Kidney (tissue), 14 donors: ENCODE results near the gene CLASP2. TPM values are rescaled to one million over a fixed set of nuclear protein-coding genes. Genes with fewer than 3 reads are reported as not detected.
"Not testable (repeated sequence)": the region's sequence is repeated elsewhere in the genome, so short reads cannot be mapped to it uniquely, and the experiment has no call there.

Experiments
- DNase-seq, 5 donors: peaks; one replicate each; pipeline ENCODE4 v3.0.0-alpha.2; 2013 to 2020
- FAIRE-seq: peaks from 2 replicates; lab custom pipeline; 2012; peaks lifted over from hg19 to GRCh38; lab: Jason Lieb, UNC
- H3K27ac ChIP-seq, 2 donors: one replicate each; pipeline ENCODE4 v1.7.0; 2013; ENCODE audit warnings: low read depth in 2 of 2, low read length in 2 of 2, inconsistent platforms in 1 of 2
- H3K27me3 ChIP-seq: one replicate; pipeline ENCODE4 v1.7.1; 2013; ENCODE audit warnings: low read length, inconsistent platforms; ENCODE audit not compliant: control insufficient read depth, insufficient read depth
- H3K36me3 ChIP-seq, 3 donors: one replicate each; pipeline versions ENCODE4 v1.7.0 to v1.7.1; 2013; ENCODE audit warnings: low read length in 3 of 3, control low read depth in 1 of 3, inconsistent platforms in 1 of 3; ENCODE audit not compliant: insufficient read depth in 3 of 3, control insufficient read depth in 2 of 3
- H3K4me1 ChIP-seq, 3 donors: one replicate each; pipeline versions ENCODE4 v1.7.0 to v1.7.1; 2013; ENCODE audit warnings: low read length in 3 of 3, inconsistent platforms in 1 of 3, low read depth in 1 of 3; ENCODE audit not compliant: control insufficient read depth in 2 of 3, insufficient read depth in 2 of 3
- H3K4me3 ChIP-seq, 3 donors: one replicate each; pipeline versions ENCODE4 v1.7.0 to v1.8.1; 2013; ENCODE audit warnings: low read length in 3 of 3, control low read depth in 1 of 3, inconsistent platforms in 1 of 3
- H3K9ac ChIP-seq, 3 donors: one replicate each; pipeline versions ENCODE4 v1.7.0 to v1.7.1; 2013; ENCODE audit warnings: low read length in 3 of 3, control low read depth in 1 of 3, inconsistent platforms in 1 of 3
- H3K9me3 ChIP-seq, 3 donors: one replicate each; pipeline versions ENCODE4 v1.7.0 to v1.7.1; 2013; ENCODE audit warnings: low read length in 3 of 3, control low read depth in 1 of 3, inconsistent platforms in 1 of 3; ENCODE audit not compliant: control insufficient read depth in 2 of 3, insufficient read depth in 1 of 3
- CTCF ChIP-seq: IDR thresholded peaks from 3 replicates; pipeline ENCODE4 v1.5.1; 2012; ENCODE audit warnings: mild to moderate bottlenecking, moderate library complexity, borderline replicate concordance; ENCODE audit not compliant: insufficient read depth; ENCODE audit errors: extremely low read depth
- intact Hi-C: fragments of 100-400 bp; cut with DNase I; formaldehyde crosslinking; loops from one replicate; pipeline ENCODE4 v1.11.1; 2022
- polyA plus RNA-seq: library from polyadenylated mRNA; stranded (reverse); fragments of 350-450 nt; fragmentation: Illumina TruSeq; extraction: RNeasy Lipid Tissue Mini Kit (QIAGEN cat#74804); gene quantifications from one replicate; pipeline ENCODE4 v1.2.3, GENCODE V29; 2014; ENCODE audit warnings: low read depth, low replicate concordance; ENCODE audit not compliant: insufficient read depth
- total RNA-seq: library from RNA; stranded (reverse); fragmentation: NEBNext Ultra II Directional; extraction: Animal tissue kit (Norgen Biotek cat#: 25700); gene quantifications from one replicate; pipeline ENCODE4 v1.2.1, GENCODE V29; 2021
- donor health status: control.
- donor health status: control.
- donor health status: control.
- donor health status: control.
- donor health status: control.
- donor health status: DM: yes; HTN: yes; CAD: no.
- donor health status: Normal renal cell carcinoma (clear cell type).

The CLASP2 gene
- total and polyA plus RNA-seq, 2 donors from 2014 or later, result 8.8 to 58.5 TPM

GRCh38 chr3:33681667-33682066 is 36.4 kb downstream of the CLASP2 start:
- Histone ChIP-seq H3K9me3 (no peaks in the 10 kb centered on the region), H3K27me3 (no peaks in the 10 kb centered on the region), H3K4me3 (no peak overlapping the region), H3K36me3 (no peaks in the 10 kb centered on the region), H3K27ac (no peak overlapping the region), H3K9ac (no peak overlapping the region), H3K4me1 (no peaks in the 10 kb centered on the region)
- TF ChIP-seq CTCF, result no peak
- DNase-seq, result peak in 1 of 5 donors; percentile 1
- intact Hi-C loops, result no loop called here
- FAIRE-seq, result no peak

- TF ChIP-seq CTCF, result no peak
- H3K27me3 ChIP-seq, result no peaks in the 10 kb centered on the region
- no peak overlapping the region for H3K27ac ChIP-seq
- no peaks in the 10 kb centered on the region for H3K4me1 ChIP-seq
- no peaks in the 10 kb centered on the region for H3K9me3 ChIP-seq
- DNase-seq (no peak), FAIRE-seq (no peak)
- H3K4me3 ChIP-seq, result no peak overlapping the region
- intact Hi-C loops, result no loop called here
- H3K9ac ChIP-seq, result no peak overlapping the region
- no peaks in the 10 kb centered on the region for H3K36me3 ChIP-seq
Observed at GRCh38 chr3:33678073-33678472, 40.0 kb downstream of the CLASP2 start.

- DNase-seq, H3K4me3 ChIP-seq, H3K36me3 ChIP-seq, H3K9ac ChIP-seq, FAIRE-seq, intact Hi-C loops, H3K9me3 ChIP-seq, H3K4me1 ChIP-seq, H3K27me3 ChIP-seq, H3K27ac ChIP-seq: not testable (repeated sequence)
Observed at GRCh38 chr3:33673436-33673835, 44.6 kb downstream of the CLASP2 start.

GRCh38 chr3:33668618-33669017 is 49.4 kb downstream of the CLASP2 start:
- intact Hi-C loops, result no loop called here
- TF ChIP-seq CTCF, result no peak
- FAIRE-seq, result no peak

More at GRCh38 chr3:33668618-33669017, 49.4 kb downstream of the CLASP2 start:
- Histone ChIP-seq H3K4me1 (no peaks in the 10 kb centered on the region), H3K9me3 (no peaks in the 10 kb centered on the region), H3K27ac (no peak overlapping the region), H3K9ac (no peak overlapping the region), H3K36me3 (no peaks in the 10 kb centered on the region), H3K27me3 (no peaks in the 10 kb centered on the region), H3K4me3 (no peak overlapping the region)
- no peak for DNase-seq
